GM10266 (cell line): ENCODE data around the gene EMP3.
"Not testable (repeated sequence)": the region's sequence is repeated elsewhere in the genome, so short reads cannot be mapped to it uniquely, and the experiment has no call there.

Experiments
- DNase-seq: peaks from one replicate; pipeline ENCODE4 v3.0.0; 2012; ENCODE audit errors: extremely low spot score
- TF ChIP-seq, protein P1 (sequence below): IDR thresholded peaks from 2 replicates; pipeline ENCODE4 v1.5.1; 2012; ENCODE audit warnings: mild to moderate bottlenecking, low read depth; ENCODE audit not compliant: control insufficient read depth, insufficient read depth; ENCODE audit errors: missing control alignments

EMP3 gene

DNA sequence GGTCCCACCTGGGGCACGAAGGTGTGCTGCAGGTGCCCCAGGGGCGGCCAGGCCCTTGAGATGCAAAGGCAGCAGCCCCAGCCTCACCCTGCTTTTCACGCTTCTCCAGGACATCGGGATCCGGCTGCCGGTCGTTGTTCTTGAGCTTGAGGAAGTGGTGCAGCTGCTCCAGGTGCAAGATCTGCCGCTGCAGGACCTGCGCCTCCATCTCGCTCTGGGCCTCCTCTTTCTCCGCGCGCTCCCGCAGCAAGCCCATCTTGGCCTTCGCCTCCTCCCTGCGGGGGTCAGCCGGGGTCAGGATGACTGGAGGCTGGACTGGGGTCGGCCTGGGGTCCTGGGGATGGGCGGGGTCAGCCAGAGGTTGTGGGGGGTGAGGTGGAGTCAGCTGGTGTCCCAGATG, 21.5 kb upstream of the EMP3 start:
- TF ChIP-seq, protein P1, sequence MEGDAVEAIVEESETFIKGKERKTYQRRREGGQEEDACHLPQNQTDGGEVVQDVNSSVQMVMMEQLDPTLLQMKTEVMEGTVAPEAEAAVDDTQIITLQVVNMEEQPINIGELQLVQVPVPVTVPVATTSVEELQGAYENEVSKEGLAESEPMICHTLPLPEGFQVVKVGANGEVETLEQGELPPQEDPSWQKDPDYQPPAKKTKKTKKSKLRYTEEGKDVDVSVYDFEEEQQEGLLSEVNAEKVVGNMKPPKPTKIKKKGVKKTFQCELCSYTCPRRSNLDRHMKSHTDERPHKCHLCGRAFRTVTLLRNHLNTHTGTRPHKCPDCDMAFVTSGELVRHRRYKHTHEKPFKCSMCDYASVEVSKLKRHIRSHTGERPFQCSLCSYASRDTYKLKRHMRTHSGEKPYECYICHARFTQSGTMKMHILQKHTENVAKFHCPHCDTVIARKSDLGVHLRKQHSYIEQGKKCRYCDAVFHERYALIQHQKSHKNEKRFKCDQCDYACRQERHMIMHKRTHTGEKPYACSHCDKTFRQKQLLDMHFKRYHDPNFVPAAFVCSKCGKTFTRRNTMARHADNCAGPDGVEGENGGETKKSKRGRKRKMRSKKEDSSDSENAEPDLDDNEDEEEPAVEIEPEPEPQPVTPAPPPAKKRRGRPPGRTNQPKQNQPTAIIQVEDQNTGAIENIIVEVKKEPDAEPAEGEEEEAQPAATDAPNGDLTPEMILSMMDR: no peak
- no peak for DNase-seq

DNA sequence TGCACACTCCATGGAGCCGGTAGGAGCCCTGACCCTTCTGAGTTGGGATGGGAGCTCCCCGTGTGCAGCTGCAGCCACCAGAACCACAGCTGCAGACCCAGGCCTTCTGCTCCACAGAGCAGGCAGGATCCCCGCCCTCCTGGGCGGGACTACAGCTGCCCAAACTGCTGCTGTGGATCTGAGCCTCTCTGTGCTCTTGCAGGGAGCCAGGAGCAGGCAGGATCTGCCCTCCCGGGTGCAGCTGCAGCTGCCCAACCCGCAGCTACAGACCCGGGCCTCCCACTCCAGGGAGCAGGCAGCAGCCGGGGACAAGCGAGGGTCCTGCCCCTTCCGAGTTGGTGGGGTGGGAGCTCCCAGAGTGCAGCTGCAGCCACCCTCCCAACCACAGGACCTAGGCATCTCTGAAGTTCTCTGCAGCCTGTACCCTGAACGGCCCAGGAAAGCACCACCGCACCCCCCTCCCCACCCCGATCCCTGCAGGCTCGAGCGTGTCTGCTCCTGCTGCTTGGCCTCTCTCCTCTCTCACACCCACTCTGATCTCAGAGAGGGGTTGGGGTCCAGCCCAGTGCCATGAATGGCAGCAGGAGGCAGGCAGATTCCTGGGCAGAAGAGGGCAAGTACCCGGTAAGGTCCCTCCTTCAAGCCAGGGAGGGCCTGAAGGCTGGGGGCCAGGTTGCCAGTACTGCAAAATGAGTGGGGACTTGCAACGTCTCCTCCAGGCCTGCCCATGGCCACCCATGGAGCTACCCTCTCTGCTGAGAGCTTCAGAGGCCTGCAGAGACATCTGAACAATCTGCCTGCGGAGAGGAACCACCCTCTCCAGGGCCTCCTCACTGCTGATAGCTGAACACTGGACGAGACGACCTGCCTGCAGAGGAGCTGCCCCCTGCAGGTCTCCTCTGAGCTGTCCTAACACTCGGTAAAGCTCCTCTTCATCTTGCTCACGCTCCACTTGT, 16.4 kb upstream of the EMP3 start:
- TF ChIP-seq, protein P1: peak; percentile 24
- DNase-seq: no peak

DNA sequence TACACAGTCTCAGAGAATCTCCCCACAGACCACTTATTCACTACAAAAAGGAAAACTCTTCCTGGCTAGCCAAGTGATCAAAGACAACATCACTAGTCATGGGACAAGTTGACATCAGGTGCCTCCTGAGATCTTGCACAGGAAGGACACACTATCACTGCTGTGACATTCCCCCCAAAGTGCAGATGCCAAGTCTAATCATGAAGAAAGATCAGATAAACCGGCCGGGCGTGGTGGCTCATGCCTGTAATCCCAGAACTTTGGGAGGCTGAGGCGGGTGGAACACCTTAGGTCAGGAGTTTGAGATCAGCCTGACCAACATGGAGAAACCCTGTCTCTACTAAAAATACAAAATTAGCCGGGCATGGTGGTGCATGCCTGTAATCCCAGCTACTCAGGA, 15.6 kb upstream of the EMP3 start:
- DNase-seq: not testable (repeated sequence)

DNA sequence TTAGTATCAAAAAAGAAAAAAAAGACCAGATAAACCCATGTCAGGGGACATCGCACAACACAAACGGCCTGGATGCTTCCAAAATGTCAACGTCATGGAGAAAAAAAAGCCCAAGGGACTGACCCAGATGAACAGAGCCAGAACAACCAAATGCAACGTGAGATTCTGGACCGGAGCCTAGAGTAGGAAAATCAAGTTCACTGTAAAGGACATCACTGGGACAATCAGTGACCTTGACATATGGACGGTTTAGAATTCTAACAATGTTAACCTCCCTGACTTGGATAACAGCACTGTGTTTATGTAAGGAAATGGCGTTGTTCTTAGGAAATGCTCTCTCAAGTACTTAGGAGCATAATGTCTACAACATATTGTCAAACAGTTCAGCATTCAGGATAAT, 15.1 kb upstream of the EMP3 start:
- DNase-seq: no peak
- TF ChIP-seq, protein P1: no peak

DNA sequence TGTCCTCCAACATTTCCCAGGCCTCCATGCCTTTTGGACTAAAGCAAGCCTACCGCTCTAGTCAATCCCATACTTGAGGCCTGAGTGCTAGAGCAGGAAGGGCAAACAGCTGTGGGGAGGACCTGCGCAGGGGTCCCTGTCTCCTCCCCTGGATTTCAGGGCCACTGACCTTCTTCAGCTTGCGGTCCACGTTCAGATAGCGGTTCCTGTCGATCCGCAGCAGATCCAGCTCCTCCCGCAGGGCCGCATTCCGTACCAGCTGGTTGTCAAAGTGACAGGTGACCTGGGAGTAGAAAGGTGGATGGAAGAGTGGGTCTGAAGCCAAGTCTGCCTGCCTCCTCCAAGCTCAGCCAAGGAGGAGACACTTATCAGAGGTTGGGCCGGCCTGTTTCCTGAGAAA, 14.0 kb upstream of the EMP3 start:
- TF ChIP-seq, protein P1: no peak
- DNase-seq: no peak

DNA sequence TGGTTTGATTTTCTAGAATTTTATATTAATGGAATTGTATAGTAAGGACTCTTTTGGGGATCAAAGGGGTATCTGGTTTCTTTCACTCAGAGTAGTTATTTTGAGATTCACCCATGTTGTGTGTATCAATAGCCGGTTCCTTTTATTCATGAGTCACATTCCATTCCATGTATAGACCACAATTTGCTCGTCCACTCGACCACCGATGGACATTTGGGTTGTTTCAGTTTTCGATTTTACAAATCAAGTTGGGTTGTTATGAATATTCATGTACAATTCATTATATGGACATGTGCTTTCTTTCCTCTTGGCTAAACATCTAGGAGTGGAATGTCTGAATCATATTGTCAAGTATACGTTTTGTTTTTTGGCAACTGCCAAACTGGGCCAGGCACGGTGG, 9.6 kb upstream of the EMP3 start:
- TF ChIP-seq, protein P1: no peak
- DNase-seq: no peak

DNA sequence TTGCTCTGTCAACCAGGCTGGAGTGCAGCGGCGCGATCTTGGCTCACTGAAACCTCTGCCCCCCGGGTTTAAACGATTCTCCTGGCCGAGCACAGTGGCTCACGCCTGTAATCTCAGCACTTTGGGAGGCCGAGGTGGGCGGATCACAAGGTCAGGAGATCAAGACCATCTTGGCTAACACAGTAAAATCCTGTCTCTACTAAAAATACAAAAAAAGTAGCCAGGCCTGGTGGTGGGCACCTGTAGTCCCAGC, 7.7 kb upstream of the EMP3 start:
- DNase-seq: not testable (repeated sequence)

DNA sequence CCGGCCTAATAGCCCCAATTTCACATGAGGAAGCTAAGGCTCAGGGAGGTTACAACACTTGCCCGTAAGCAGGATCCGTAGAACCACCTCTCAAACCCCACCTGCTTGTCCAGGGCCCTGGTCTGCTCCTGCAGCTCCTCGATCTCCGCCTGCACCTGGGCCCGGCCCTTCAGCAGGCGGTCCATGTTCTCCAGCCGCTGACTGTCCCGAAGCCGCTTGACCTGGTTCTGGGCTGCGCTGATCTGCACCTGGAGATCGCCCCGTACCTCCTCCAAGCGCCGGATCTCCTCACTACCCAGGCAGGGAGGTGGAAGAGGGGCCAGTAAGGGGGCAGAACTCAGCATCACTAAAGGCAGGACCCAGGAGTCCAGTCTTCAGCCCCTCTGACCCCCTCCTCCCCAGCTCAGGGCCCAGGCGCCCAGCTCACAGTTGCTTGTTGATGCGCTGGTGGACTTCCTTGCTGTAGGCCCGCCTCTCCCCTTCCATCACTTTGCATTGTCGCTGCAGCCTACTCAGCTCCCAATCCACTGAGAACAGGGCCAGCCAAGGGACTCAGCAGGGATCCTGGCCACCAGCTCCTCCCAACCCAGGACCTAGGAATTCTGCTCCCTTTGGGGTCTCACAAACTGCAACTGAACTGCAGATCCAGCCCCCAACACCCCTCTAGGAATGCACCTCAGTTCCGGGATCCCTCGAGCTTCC, 6.9 kb upstream of the EMP3 start:
- DNase-seq: no peak
- TF ChIP-seq, protein P1: no peak
